ENCODE data around the gene PRTN3.
A peak's percentile ranks its signal among the peaks of the same experiment; 100 is the strongest.

PRTN3 gene

GRCh38 chr19:867855-868457 is 27.2 kb downstream of the PRTN3 start:
- Histone ChIP-seq H3K9me3 (ENCODE audit: severe bottlenecking) (no peaks in the 10 kb centered on the region), H3K36me3 (ENCODE audit: low read depth) (peaks cover 16% of the 10 kb centered on the region), H3K27me3 (ENCODE audit: insufficient read depth, poor library complexity, severe bottlenecking) (no peaks in the 10 kb centered on the region), H3K4me3 (ENCODE audit: severe bottlenecking) (no peak overlapping the region), H3K27ac (ENCODE audit: poor library complexity, severe bottlenecking) (no peak overlapping the region), H3K4me1 (ENCODE audit: insufficient read depth, poor library complexity, severe bottlenecking) (peaks cover 17% of the 10 kb centered on the region)
- no peak for TF ChIP-seq CTCF (IDR thresholded peaks at IDR 0.05; ENCODE audit: poor library complexity, severe bottlenecking)
- no peak for ATAC-seq (ENCODE audit: low read depth)
- DNase-seq (ENCODE audit: low spot score): no peak

GRCh38 chr19:868458-869244 is 27.9 kb downstream of the PRTN3 start:
- no peaks in the 10 kb centered on the region for H3K9me3 ChIP-seq (ENCODE audit: severe bottlenecking)
- peaks cover 19% of the 10 kb centered on the region for H3K36me3 ChIP-seq (ENCODE audit: low read depth)
- peaks cover 17% of the 10 kb centered on the region for H3K4me1 ChIP-seq (ENCODE audit: insufficient read depth, poor library complexity, severe bottlenecking)
- no peaks in the 10 kb centered on the region for H3K27me3 ChIP-seq (ENCODE audit: insufficient read depth, poor library complexity, severe bottlenecking)
- no peak for TF ChIP-seq CTCF (IDR thresholded peaks at IDR 0.05; ENCODE audit: poor library complexity, severe bottlenecking)
- H3K4me3 ChIP-seq (ENCODE audit: severe bottlenecking): no peak overlapping the region
- DNase-seq (ENCODE audit: low spot score) (no peak), ATAC-seq (ENCODE audit: low read depth) (no peak)
- H3K27ac ChIP-seq (ENCODE audit: poor library complexity, severe bottlenecking): peak overlapping the region; percentile 48

GRCh38 chr19:869245-870177 is 28.7 kb downstream of the PRTN3 start:
- Histone ChIP-seq H3K27me3 (ENCODE audit: insufficient read depth, poor library complexity, severe bottlenecking) (no peaks in the 10 kb centered on the region), H3K4me1 (ENCODE audit: insufficient read depth, poor library complexity, severe bottlenecking) (peaks cover 17% of the 10 kb centered on the region), H3K36me3 (ENCODE audit: low read depth) (peaks cover 19% of the 10 kb centered on the region), H3K9me3 (ENCODE audit: severe bottlenecking) (no peaks in the 10 kb centered on the region), H3K27ac (ENCODE audit: poor library complexity, severe bottlenecking) (peak overlapping the region; percentile 48), H3K4me3 (ENCODE audit: severe bottlenecking) (no peak overlapping the region)
- DNase-seq (ENCODE audit: low spot score) (peak; percentile 73), ATAC-seq (ENCODE audit: low read depth) (peak; percentile 44)
- TF ChIP-seq CTCF (IDR thresholded peaks at IDR 0.05; ENCODE audit: poor library complexity, severe bottlenecking): no peak

GRCh38 chr19:870314-870713 is 29.5 kb downstream of the PRTN3 start:
- TF ChIP-seq CTCF (IDR thresholded peaks at IDR 0.05; ENCODE audit: poor library complexity, severe bottlenecking): no peak
- DNase-seq (ENCODE audit: low spot score): no peak
- no peaks in the 10 kb centered on the region for H3K9me3 ChIP-seq (ENCODE audit: severe bottlenecking)
- H3K27me3 ChIP-seq (ENCODE audit: insufficient read depth, poor library complexity, severe bottlenecking): no peaks in the 10 kb centered on the region
- H3K4me3 ChIP-seq (ENCODE audit: severe bottlenecking): no peak overlapping the region
- H3K27ac ChIP-seq (ENCODE audit: poor library complexity, severe bottlenecking): no peak overlapping the region
- H3K4me1 ChIP-seq (ENCODE audit: insufficient read depth, poor library complexity, severe bottlenecking): peaks cover 17% of the 10 kb centered on the region
- ATAC-seq (ENCODE audit: low read depth): no peak
- H3K36me3 ChIP-seq (ENCODE audit: low read depth): peaks cover 23% of the 10 kb centered on the region

Measured in RWPE2 (cell line).